Measurements from ENCODE around the gene CPT2.

Gene CPT2

GRCh38 chr1:53166366-53166765, 30.3 kb upstream of the CPT2 start:
- TF ChIP-seq, protein P1, sequence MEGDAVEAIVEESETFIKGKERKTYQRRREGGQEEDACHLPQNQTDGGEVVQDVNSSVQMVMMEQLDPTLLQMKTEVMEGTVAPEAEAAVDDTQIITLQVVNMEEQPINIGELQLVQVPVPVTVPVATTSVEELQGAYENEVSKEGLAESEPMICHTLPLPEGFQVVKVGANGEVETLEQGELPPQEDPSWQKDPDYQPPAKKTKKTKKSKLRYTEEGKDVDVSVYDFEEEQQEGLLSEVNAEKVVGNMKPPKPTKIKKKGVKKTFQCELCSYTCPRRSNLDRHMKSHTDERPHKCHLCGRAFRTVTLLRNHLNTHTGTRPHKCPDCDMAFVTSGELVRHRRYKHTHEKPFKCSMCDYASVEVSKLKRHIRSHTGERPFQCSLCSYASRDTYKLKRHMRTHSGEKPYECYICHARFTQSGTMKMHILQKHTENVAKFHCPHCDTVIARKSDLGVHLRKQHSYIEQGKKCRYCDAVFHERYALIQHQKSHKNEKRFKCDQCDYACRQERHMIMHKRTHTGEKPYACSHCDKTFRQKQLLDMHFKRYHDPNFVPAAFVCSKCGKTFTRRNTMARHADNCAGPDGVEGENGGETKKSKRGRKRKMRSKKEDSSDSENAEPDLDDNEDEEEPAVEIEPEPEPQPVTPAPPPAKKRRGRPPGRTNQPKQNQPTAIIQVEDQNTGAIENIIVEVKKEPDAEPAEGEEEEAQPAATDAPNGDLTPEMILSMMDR (IDR thresholded peaks at IDR 0.05; ENCODE audit: insufficient read depth, low read depth, low read length, missing control alignments): no peak
- no peak for DNase-seq (ENCODE audit: low read depth)
- H3K4me3 ChIP-seq (ENCODE audit: low read depth, low read length): no peak overlapping the region

DNA sequence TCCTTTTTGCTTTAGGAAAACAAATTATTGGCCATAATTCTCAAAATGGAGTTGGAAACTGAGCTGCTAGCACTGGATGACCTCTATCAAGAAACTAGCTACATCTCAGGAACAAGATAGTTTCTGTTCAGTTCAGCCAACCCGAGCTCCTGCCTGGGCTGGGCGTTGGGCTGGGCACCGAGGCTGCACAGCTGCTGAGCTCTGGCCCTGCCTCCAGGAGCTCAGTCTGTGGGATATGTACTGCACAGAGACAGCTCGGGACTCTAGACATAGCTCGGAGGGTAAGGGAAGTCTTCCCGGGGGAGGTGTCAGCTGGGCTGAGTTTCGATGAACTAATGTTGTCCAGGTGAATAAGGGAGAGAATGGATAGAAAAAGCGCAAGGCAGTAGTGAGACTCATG, 29.7 kb upstream of the CPT2 start:
- TF ChIP-seq, protein P1 (IDR thresholded peaks at IDR 0.05; ENCODE audit: insufficient read depth, low read depth, low read length, missing control alignments): no peak
- no peak overlapping the region for H3K4me3 ChIP-seq (ENCODE audit: low read depth, low read length)
- DNase-seq (ENCODE audit: low read depth): no peak

- no peak overlapping the region for H3K4me3 ChIP-seq (ENCODE audit: low read depth, low read length)
- TF ChIP-seq, protein P1 (IDR thresholded peaks at IDR 0.05; ENCODE audit: insufficient read depth, low read depth, low read length, missing control alignments): no peak
- peak; percentile 53 for DNase-seq (ENCODE audit: low read depth)
These were observed 24.0 kb upstream of the CPT2 start for GRCh38 chr1:53172426-53173128.

DNA sequence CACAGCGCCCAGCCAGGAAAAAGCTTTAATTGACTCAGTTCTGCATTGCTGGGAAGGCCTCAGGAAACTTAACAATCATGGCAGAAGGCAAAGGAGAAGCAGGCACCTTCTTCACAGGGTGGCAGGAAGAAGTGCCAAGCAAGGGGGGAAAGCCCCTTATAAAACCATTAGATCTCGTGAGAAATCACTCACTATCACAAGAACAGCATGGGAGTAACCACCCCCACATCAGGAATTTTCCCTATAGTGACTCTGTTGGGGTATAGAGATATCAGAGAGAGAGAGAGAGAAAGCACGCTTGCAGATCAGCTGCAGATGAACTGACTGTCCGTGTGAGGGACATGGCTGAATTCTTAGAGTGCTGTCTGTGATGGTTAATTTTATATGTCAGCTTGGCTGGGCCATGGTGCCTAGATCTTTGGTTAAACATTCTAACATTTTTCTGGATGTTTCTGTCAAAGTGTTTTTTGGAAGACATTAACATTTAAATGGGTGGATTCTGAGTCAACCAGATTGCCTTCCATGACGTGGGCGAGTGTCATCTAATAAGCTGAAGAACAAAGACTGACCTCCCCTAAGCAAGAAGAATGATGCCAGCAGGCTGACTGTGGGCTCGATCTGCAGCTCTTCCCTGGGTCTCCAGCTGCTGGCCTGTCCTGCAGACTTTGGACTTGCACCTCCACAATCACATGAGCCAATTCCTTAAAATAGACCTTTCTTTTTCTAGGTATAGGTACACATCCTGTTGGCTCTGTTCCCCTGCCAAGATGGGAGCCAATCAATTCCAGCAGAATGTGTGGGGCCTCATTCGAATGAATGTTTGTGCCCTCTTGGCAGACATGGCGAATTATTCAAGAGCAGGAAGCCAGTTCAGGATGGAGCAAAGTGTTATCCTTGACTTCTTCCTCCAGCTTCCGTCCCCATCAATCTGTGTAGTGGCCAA, 21.4 kb upstream of the CPT2 start:
- no peak for DNase-seq (ENCODE audit: low read depth)
- TF ChIP-seq, protein P1 (IDR thresholded peaks at IDR 0.05; ENCODE audit: insufficient read depth, low read depth, low read length, missing control alignments): no peak
- H3K4me3 ChIP-seq (ENCODE audit: low read depth, low read length): no peak overlapping the region

DNA sequence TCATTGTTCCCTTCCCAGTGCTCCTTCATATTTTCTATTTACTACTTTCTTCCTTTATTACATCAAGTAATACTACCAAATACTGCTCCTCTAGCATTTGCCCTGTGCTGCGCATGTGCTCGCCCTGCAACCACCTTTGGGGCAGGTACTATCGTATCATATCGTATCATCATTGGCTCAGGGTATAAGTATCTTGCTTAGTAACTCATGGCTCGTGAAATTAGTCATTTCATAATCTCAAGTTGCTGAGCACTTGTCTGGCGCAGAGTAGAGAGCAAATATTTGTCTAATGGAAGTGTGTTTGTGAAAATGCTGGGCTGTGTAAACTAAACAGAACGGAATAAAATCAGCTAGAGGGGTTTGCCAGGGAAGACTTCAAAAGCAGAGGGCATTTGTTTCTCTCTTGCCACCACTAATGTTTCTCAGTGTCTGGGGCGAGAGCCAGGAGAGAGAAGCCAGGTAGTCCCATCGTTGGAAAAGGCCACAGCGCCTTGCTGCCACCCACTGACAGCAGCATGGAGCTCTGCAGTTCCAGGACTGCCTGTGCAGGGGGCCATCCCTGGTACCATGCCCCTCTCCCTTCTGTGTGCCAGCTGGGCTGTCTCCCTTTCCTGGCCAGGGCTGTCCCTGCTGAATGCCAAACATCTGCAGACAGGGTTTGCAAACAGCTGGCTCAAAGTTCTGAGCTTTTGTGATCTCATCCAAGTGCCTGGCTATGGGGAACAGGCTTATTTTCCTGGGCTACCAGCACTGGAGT, 20.0 kb upstream of the CPT2 start:
- no peak overlapping the region for H3K4me3 ChIP-seq (ENCODE audit: low read depth, low read length)
- no peak for DNase-seq (ENCODE audit: low read depth)
- TF ChIP-seq, protein P1 (IDR thresholded peaks at IDR 0.05; ENCODE audit: insufficient read depth, low read depth, low read length, missing control alignments): no peak

DNA sequence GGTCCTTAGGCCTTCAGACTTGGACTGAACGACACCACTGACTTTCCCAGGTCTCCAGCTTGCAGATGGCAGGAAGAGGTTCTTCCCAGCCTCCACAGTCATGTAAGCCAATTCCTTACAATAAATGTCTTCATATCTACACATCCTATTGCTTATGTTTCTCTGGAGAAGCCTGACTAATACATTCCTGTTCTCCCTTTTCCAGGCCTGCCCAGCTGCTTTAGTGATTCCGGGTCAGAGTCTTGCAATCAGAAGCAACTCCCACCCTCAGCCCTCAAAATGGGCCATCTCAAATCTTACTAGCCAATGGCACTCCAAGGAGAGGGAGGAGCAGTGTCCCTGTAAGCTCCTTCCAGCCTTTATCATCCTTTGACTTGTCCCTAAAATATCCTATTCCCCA, 16.4 kb upstream of the CPT2 start:
- TF ChIP-seq, protein P1 (IDR thresholded peaks at IDR 0.05; ENCODE audit: insufficient read depth, low read depth, low read length, missing control alignments): no peak
- H3K4me3 ChIP-seq (ENCODE audit: low read depth, low read length): no peak overlapping the region
- DNase-seq (ENCODE audit: low read depth): no peak
